Measurements from ENCODE around the gene FAAH. TPM values are rescaled to one million over a fixed set of nuclear protein-coding genes. Genes with fewer than 3 reads are reported as not detected.

The FAAH gene
- total and polyA plus RNA-seq, 2 donors, result 10.9 to 33.7 TPM

DNA sequence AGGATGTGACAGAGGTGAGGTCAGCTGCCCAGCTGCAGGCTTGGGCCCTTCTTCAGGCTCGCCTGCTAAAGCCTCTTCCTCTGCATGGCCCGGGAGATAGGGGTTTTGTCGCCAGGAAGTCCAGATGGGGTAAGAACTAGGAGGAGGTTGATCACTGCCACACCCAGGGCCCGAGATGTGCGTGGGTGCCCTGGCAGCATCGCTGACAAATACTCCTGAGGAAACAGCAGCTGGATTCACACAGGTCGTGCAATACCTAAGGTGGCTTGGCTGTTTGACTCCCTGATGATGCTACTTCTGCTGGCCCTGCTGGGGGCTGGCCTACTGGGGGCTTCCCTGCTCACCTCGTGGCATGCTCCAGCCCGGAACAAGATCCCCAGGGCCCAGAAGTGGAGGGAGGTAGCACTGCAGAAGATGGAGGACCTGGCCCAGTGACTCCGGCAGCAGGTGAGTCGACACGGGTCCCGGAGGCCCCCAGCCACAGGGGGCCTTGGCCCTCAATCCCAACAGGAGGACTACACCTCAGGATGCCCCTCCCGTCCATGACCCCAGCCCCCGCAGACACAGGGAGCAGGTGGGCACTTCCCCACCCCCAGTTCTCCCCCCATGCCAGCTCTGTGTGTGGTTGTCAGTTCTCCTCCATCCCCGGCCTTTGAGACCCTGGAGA is 29.6 kb downstream of the FAAH start:
- DNase-seq (ENCODE audit: low read depth in 6 of 9, low spot score in 9 of 9), result no peak
- Histone ChIP-seq H3K36me3 (ENCODE audit: control insufficient read depth in 2 of 2, insufficient read depth in 2 of 2, low read length in 1 of 2) (no peaks in the 10 kb centered on the region), H3K27ac (ENCODE audit: low read depth in 1 of 2, low read length in 1 of 2) (no peak overlapping the region), H3K9me3 (ENCODE audit: control insufficient read depth in 2 of 2, insufficient read depth in 1 of 2, low read length in 1 of 2) (no peaks in the 10 kb centered on the region), H3K27me3 (ENCODE audit: control insufficient read depth in 2 of 2, insufficient read depth in 1 of 2, low read length in 1 of 2) (peaks cover 0 to 3% of the 10 kb centered on the region in 2 donors), H3K4me1 (ENCODE audit: control insufficient read depth in 2 of 2, insufficient read depth in 2 of 2, low read length in 2 of 2) (no peaks in the 10 kb centered on the region), H3K4me3 (ENCODE audit: low read length in 2 of 2) (no peak overlapping the region)
- WGBS, result 88% methylated on average over 16 of the region's 16 CpGs

DNA sequence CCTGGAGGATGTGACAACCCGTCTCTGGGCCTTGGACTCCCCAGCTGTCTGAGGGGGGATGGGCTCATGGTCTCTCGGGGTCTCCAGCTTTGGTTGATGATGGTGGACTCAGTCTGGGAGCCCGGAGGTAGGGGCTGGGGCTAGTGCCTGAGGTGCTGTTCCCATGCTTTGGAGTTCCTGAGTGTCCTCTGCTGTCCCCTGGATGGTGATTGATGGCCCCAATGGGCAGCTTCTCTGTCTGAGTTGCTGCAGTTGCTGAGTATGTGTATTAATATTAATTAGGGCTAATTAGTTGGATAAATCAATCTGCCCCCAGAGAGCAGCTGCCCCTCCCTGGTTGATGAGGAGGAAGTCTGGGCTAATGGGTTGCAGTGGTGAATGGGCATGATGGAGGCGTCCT is 30.6 kb downstream of the FAAH start:
- H3K27me3 ChIP-seq (ENCODE audit: control insufficient read depth in 2 of 2, insufficient read depth in 1 of 2, low read length in 1 of 2), result peaks cover 0 to 7% of the 10 kb centered on the region in 2 donors
- 87% methylated on average over 4 of the region's 4 CpGs for WGBS
- no peaks in the 10 kb centered on the region for H3K9me3 ChIP-seq (ENCODE audit: control insufficient read depth in 2 of 2, insufficient read depth in 1 of 2, low read length in 1 of 2)
- no peaks in the 10 kb centered on the region for H3K36me3 ChIP-seq (ENCODE audit: control insufficient read depth in 2 of 2, insufficient read depth in 2 of 2, low read length in 1 of 2)
- DNase-seq (ENCODE audit: low read depth in 6 of 9, low spot score in 9 of 9), result no peak
- H3K27ac ChIP-seq (ENCODE audit: low read depth in 1 of 2, low read length in 1 of 2), result no peak overlapping the region
- H3K4me3 ChIP-seq (ENCODE audit: low read length in 2 of 2), result no peak overlapping the region
- no peaks in the 10 kb centered on the region for H3K4me1 ChIP-seq (ENCODE audit: control insufficient read depth in 2 of 2, insufficient read depth in 2 of 2, low read length in 2 of 2)

DNA sequence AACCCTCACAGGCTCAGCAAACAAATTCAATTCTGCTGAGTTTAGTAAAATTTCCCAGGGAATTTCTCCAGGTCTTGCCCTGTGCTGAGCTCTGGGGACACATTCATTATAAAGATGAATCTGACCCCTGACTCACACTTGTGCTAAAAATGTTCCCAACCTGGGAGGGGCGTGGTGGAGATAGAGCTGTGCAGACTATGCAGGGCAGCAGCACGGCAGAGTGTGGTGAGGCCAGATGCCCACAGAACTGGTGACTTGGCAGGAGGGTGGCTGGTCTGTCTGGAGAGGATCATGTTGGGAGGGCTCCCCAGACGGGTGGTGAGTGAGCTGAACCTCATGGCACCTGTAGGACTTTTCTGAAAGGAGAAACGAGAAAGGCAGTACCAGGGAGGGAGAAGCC is 31.6 kb downstream of the FAAH start:
- WGBS, result 81% methylated on average over 4 of the region's 4 CpGs
- Histone ChIP-seq H3K4me3 (ENCODE audit: low read length in 2 of 2) (no peak overlapping the region), H3K36me3 (ENCODE audit: control insufficient read depth in 2 of 2, insufficient read depth in 2 of 2, low read length in 1 of 2) (no peaks in the 10 kb centered on the region), H3K27me3 (ENCODE audit: control insufficient read depth in 2 of 2, insufficient read depth in 1 of 2, low read length in 1 of 2) (peaks cover 0 to 7% of the 10 kb centered on the region in 2 donors), H3K27ac (ENCODE audit: low read depth in 1 of 2, low read length in 1 of 2) (no peak overlapping the region), H3K9me3 (ENCODE audit: control insufficient read depth in 2 of 2, insufficient read depth in 1 of 2, low read length in 1 of 2) (no peaks in the 10 kb centered on the region), H3K4me1 (ENCODE audit: control insufficient read depth in 2 of 2, insufficient read depth in 2 of 2, low read length in 2 of 2) (no peaks in the 10 kb centered on the region)
- DNase-seq (ENCODE audit: low read depth in 6 of 9, low spot score in 9 of 9), result no peak

DNA sequence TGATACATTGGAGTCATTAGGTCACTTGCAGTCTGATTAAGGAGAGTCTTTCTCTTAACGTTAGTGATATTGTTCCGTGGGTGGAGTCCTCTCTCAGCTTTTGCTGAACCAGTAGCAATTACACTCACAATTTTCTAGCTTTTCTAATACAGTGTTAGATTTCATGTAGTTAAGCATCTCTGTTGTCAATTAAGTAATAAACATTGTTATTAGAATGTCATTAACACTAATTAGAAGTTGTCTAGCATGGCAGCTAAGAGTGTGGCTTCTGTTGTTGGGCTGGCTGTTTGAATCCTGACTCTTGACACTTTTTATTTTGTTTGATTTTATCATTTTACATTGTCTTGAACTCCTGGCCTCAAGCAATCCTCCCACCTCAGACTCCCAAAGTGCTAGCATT is 33.4 kb downstream of the FAAH start:
- H3K9me3 ChIP-seq (ENCODE audit: control insufficient read depth in 2 of 2, insufficient read depth in 1 of 2, low read length in 1 of 2), result no peaks in the 10 kb centered on the region
- WGBS, result 84% methylated on average over 2 of the region's 2 CpGs
- no peak overlapping the region for H3K4me3 ChIP-seq (ENCODE audit: low read length in 2 of 2)
- H3K36me3 ChIP-seq (ENCODE audit: control insufficient read depth in 2 of 2, insufficient read depth in 2 of 2, low read length in 1 of 2), result no peaks in the 10 kb centered on the region
- H3K27me3 ChIP-seq (ENCODE audit: control insufficient read depth in 2 of 2, insufficient read depth in 1 of 2, low read length in 1 of 2), result peaks cover 0 to 7% of the 10 kb centered on the region in 2 donors
- no peaks in the 10 kb centered on the region for H3K4me1 ChIP-seq (ENCODE audit: control insufficient read depth in 2 of 2, insufficient read depth in 2 of 2, low read length in 2 of 2)
- DNase-seq (ENCODE audit: low read depth in 6 of 9, low spot score in 9 of 9), result no peak
- H3K27ac ChIP-seq (ENCODE audit: low read depth in 1 of 2, low read length in 1 of 2), result no peak overlapping the region

DNA sequence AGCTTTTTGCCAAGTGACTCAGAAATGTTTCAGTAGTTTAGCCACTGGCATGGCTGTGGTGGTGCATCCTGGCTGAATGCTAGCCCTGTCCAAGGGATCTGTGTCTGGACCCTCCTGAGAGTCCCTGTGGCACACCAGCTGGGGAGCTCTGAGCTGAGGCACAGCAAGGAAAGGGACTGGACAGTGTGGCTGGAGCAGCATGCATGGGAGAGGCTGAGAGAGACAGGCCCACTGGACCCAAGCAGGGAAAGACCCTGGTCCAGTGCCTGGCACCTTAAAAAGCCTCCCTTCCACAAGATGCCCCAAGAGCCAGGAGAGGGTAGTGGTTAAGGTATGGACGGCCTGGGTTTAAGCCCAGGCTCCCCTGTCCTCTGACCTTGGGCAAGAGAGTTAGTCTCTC is 35.3 kb downstream of the FAAH start:
- Histone ChIP-seq H3K9me3 (ENCODE audit: control insufficient read depth in 2 of 2, insufficient read depth in 1 of 2, low read length in 1 of 2) (no peaks in the 10 kb centered on the region), H3K4me3 (ENCODE audit: low read length in 2 of 2) (no peak overlapping the region), H3K27me3 (ENCODE audit: control insufficient read depth in 2 of 2, insufficient read depth in 1 of 2, low read length in 1 of 2) (peaks cover 0 to 5% of the 10 kb centered on the region in 2 donors), H3K36me3 (ENCODE audit: control insufficient read depth in 2 of 2, insufficient read depth in 2 of 2, low read length in 1 of 2) (no peaks in the 10 kb centered on the region), H3K27ac (ENCODE audit: low read depth in 1 of 2, low read length in 1 of 2) (no peak overlapping the region), H3K4me1 (ENCODE audit: control insufficient read depth in 2 of 2, insufficient read depth in 2 of 2, low read length in 2 of 2) (no peaks in the 10 kb centered on the region)
- DNase-seq (ENCODE audit: low read depth in 6 of 9, low spot score in 9 of 9), result no peak
- 100% methylated on average over 1 of the region's 1 CpG for WGBS

DNA sequence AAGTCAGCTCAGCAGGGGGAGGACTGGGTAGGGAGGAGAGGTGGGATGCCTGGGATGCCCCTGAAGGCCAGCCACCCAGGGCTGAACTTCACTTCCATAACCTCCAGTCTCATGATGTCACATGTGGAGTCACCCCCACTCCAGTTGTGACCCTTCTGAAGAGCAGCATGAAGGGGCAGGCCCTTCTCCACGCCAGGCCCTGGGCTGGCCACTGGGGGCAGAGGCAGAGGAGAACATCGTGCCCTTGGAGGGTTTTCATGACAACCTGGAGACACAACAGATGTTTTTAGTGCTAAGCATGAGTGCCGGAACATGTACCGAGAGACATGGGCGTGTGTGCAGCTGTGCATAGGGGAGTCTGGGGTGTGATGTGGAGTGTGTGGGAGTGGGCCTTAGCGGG is 37.6 kb downstream of the FAAH start:
- H3K27ac ChIP-seq (ENCODE audit: low read depth in 1 of 2, low read length in 1 of 2), result no peak overlapping the region
- no peaks in the 10 kb centered on the region for H3K36me3 ChIP-seq (ENCODE audit: control insufficient read depth in 2 of 2, insufficient read depth in 2 of 2, low read length in 1 of 2)
- no peaks in the 10 kb centered on the region for H3K4me1 ChIP-seq (ENCODE audit: control insufficient read depth in 2 of 2, insufficient read depth in 2 of 2, low read length in 2 of 2)
- WGBS, result 89% methylated on average over 6 of the region's 6 CpGs
- DNase-seq (ENCODE audit: low read depth in 6 of 9, low spot score in 9 of 9), result no peak
- H3K27me3 ChIP-seq (ENCODE audit: control insufficient read depth in 2 of 2, insufficient read depth in 1 of 2, low read length in 1 of 2), result peaks cover 0 to 7% of the 10 kb centered on the region in 2 donors
- H3K9me3 ChIP-seq (ENCODE audit: control insufficient read depth in 2 of 2, insufficient read depth in 1 of 2, low read length in 1 of 2), result no peaks in the 10 kb centered on the region
- H3K4me3 ChIP-seq (ENCODE audit: low read length in 2 of 2), result no peak overlapping the region

DNA sequence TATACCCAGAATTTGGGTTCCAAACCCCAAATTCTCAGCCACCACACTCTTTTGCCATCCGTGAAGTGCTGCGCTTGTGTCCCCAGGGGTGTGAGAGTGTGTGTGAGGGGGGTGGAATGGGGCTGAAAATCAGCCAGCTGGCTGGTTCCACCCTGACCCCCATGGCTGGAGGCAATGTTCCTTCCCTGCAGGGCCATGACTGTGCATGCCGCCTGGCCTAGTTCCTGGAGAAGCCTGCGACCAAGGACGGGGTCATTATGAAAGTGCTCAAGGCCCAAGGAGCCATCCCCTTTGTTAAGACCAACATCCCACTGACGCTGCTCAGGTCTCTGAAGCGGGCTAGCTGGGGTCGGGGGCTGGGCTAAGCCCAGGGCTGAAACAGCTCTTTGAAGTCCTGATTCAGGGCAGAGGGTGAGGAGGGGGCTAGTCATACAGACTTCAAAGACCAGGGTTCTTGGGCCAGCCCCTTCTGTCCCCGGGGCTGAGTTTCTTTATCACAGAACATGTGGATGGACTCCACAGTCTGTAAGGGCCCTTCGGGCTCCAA is 38.7 kb downstream of the FAAH start:
- 83% methylated on average over 10 of the region's 10 CpGs for WGBS
- H3K27me3 ChIP-seq (ENCODE audit: control insufficient read depth in 2 of 2, insufficient read depth in 1 of 2, low read length in 1 of 2), result peaks cover 0 to 12% of the 10 kb centered on the region in 2 donors

DNA sequence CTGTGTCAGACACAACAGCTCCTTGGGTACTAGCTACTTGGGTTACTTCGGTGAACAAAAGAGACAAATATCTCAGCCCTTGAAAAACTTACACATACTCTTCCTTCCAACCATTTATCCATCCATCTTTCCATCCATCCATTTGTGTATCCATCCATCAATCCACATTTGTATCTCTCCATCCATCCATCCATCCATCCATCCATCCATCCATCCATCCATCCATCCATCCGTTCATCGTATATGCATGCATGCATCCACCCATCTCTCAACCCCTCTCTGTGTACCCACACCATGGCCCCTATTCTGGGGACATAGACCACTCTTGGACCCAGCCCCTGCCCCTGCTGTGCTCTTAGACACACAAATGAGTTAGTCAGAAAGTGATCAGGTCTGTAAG is 40.2 kb downstream of the FAAH start:
- Histone ChIP-seq H3K9me3 (ENCODE audit: control insufficient read depth in 2 of 2, insufficient read depth in 1 of 2, low read length in 1 of 2) (no peaks in the 10 kb centered on the region), H3K4me1 (ENCODE audit: control insufficient read depth in 2 of 2, insufficient read depth in 2 of 2, low read length in 2 of 2) (no peaks in the 10 kb centered on the region), H3K27ac (ENCODE audit: low read depth in 1 of 2, low read length in 1 of 2) (no peak overlapping the region), H3K36me3 (ENCODE audit: control insufficient read depth in 2 of 2, insufficient read depth in 2 of 2, low read length in 1 of 2) (no peaks in the 10 kb centered on the region), H3K4me3 (ENCODE audit: low read length in 2 of 2) (no peak overlapping the region), H3K27me3 (ENCODE audit: control insufficient read depth in 2 of 2, insufficient read depth in 1 of 2, low read length in 1 of 2) (peaks cover 0 to 9% of the 10 kb centered on the region in 2 donors)
- DNase-seq (ENCODE audit: low read depth in 6 of 9, low spot score in 9 of 9), result no peak
- 90% methylated on average over 3 of the region's 3 CpGs for WGBS

More for the DNA sequence above, 38.7 kb downstream of the FAAH start:
- Histone ChIP-seq H3K4me3 (ENCODE audit: low read length in 2 of 2) (no peak overlapping the region), H3K4me1 (ENCODE audit: control insufficient read depth in 2 of 2, insufficient read depth in 2 of 2, low read length in 2 of 2) (no peaks in the 10 kb centered on the region), H3K36me3 (ENCODE audit: control insufficient read depth in 2 of 2, insufficient read depth in 2 of 2, low read length in 1 of 2) (no peaks in the 10 kb centered on the region), H3K9me3 (ENCODE audit: control insufficient read depth in 2 of 2, insufficient read depth in 1 of 2, low read length in 1 of 2) (no peaks in the 10 kb centered on the region), H3K27ac (ENCODE audit: low read depth in 1 of 2, low read length in 1 of 2) (no peak overlapping the region)
- DNase-seq (ENCODE audit: low read depth in 6 of 9, low spot score in 9 of 9), result no peak

DNA sequence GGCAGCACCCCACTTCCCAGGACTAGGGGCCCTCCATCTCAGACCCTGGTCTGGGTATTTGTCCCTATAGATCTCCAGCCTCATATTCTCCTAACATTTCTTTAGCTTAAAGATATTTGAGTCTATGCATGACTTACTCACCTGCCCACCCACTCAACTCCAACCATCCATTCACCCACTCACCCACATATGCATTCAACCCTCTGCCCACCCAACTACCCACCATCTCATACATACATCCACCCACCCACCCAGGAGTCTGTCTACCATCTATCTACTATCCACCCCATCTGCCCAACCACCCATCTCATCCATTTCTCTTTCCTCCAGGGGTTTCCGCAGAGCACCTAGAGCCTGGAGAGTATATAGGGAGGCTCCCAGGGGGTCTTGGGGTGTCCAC is 42.7 kb downstream of the FAAH start:
- peaks cover 0 to 14% of the 10 kb centered on the region in 2 donors for H3K27me3 ChIP-seq (ENCODE audit: control insufficient read depth in 2 of 2, insufficient read depth in 1 of 2, low read length in 1 of 2)
- WGBS, result 100% methylated on average over 1 of the region's 1 CpG

More for the DNA sequence above, 42.7 kb downstream of the FAAH start:
- no peak for DNase-seq (ENCODE audit: low read depth in 6 of 9, low spot score in 9 of 9)
- no peaks in the 10 kb centered on the region for H3K9me3 ChIP-seq (ENCODE audit: control insufficient read depth in 2 of 2, insufficient read depth in 1 of 2, low read length in 1 of 2)
- no peak overlapping the region for H3K27ac ChIP-seq (ENCODE audit: low read depth in 1 of 2, low read length in 1 of 2)
- H3K36me3 ChIP-seq (ENCODE audit: control insufficient read depth in 2 of 2, insufficient read depth in 2 of 2, low read length in 1 of 2), result no peaks in the 10 kb centered on the region
- no peak overlapping the region for H3K4me3 ChIP-seq (ENCODE audit: low read length in 2 of 2)
- H3K4me1 ChIP-seq (ENCODE audit: control insufficient read depth in 2 of 2, insufficient read depth in 2 of 2, low read length in 2 of 2), result no peaks in the 10 kb centered on the region

Data from thymus (tissue), 11 donors.